PC-9 (cell line): ENCODE data around the gene GPR32. TPM values are rescaled to one million over a fixed set of nuclear protein-coding genes. Genes with fewer than 3 reads are reported as not detected.

Experiments used
- BruUV-seq: library from RNA; stranded (reverse); fragments of 400-500 nt; replicated peaks from 2 replicates; lab custom pipeline; 2021; lab: Mats Ljungman, UMichigan
- CTCF ChIA-PET: fragments of 300-600 bp; sonication (Branson Sonifier 250); formaldehyde crosslinking; loops from one replicate; lab custom pipeline; 2022; ENCODE audit warnings: antibody characterized with exemption; lab: Charles Lee
- POLR2A ChIA-PET: fragments of 300-600 bp; sonication (Branson Sonifier 250); formaldehyde crosslinking; loops from one replicate; lab custom pipeline; 2022; ENCODE audit warnings: antibody characterized with exemption; ENCODE audit not compliant: unreplicated experiment; lab: Charles Lee
- DNase-seq, 2 experiments: peaks; one replicate each; pipeline versions ENCODE4 v3.0.0 to v3.0.0-alpha.2; 2015 to 2022; ENCODE audit warnings: mixed read lengths in 1 of 2
- H2AFZ ChIP-seq: fragments of 200-600 bp; sonication (generic); 2 replicates; pipeline ENCODE4 v1.8.1; 2017; ENCODE audit warnings: antibody characterized with exemption
- H3F3A ChIP-seq: fragments of 200-600 bp; sonication (generic); 2 replicates; pipeline ENCODE4 v1.8.1; 2017; ENCODE audit warnings: antibody characterized with exemption, mild to moderate bottlenecking, low read depth; ENCODE audit not compliant: insufficient read depth
- H3K27ac ChIP-seq: fragments of 200-600 bp; sonication (generic); 2 replicates; pipeline ENCODE4 v1.6.1; 2016; ENCODE audit warnings: mixed run types
- H3K27me3 ChIP-seq: fragments of 200-600 bp; sonication (generic); 2 replicates; pipeline ENCODE4 v1.6.1; 2016; ENCODE audit warnings: low read depth, mixed run types; ENCODE audit not compliant: insufficient read depth
- H3K36me3 ChIP-seq: fragments of 200-600 bp; sonication (generic); 2 replicates; pipeline ENCODE4 v1.6.1; 2016; ENCODE audit warnings: low read depth, mixed run types
- H3K4me1 ChIP-seq: fragments of 200-600 bp; sonication (generic); replicated peaks from 2 replicates; pipeline ENCODE4 v1.6.1; 2016; ENCODE audit warnings: mixed run types; ENCODE audit not compliant: insufficient read depth
- H3K4me2 ChIP-seq: fragments of 200-600 bp; sonication (generic); 2 replicates; pipeline ENCODE4 v1.6.1; 2017; ENCODE audit warnings: mixed run types
- H3K4me3 ChIP-seq: fragments of 200-600 bp; sonication (generic); 2 replicates; pipeline ENCODE4 v1.6.1; 2016; ENCODE audit warnings: mixed run types
- H3K79me2 ChIP-seq: fragments of 200-600 bp; sonication (generic); 2 replicates; pipeline ENCODE4 v1.6.1; 2017; ENCODE audit warnings: low read depth, mixed run types
- H3K9me2 ChIP-seq: fragments of 200-600 bp; sonication (generic); 2 replicates; pipeline ENCODE4 v1.8.1; 2017; ENCODE audit warnings: mild to moderate bottlenecking; ENCODE audit not compliant: insufficient read depth
- H3K9me3 ChIP-seq: fragments of 200-600 bp; sonication (generic); 2 replicates; pipeline ENCODE4 v1.8.1; 2016; ENCODE audit warnings: low read depth; ENCODE audit not compliant: insufficient read depth
- H4K20me1 ChIP-seq: fragments of 200-600 bp; sonication (generic); 2 replicates; pipeline ENCODE4 v1.8.1; 2017; ENCODE audit not compliant: insufficient read depth
- CTCF ChIP-seq: fragments of 200-600 bp; sonication (generic); conservative IDR thresholded peaks from 2 replicates; pipeline ENCODE4 v1.6.1; 2017; ENCODE audit warnings: mixed run types, antibody characterized with exemption, mild to moderate bottlenecking, moderate library complexity
- EZH2 ChIP-seq: fragments of 200-600 bp; sonication (generic); IDR thresholded peaks from 2 replicates; pipeline ENCODE4 v1.8.0; 2017; ENCODE audit warnings: antibody characterized with exemption, low read depth
- intact Hi-C: fragments of 100-400 bp; cut with micrococcal nuclease; formaldehyde crosslinking; loops from one replicate; pipeline ENCODE4 v1.10.0; 2022; ENCODE audit not compliant: unreplicated experiment
- total RNA-seq: library from RNA; stranded (reverse); gene quantifications from 2 replicates; pipeline ENCODE4 v1.2.3, GENCODE V29; 2021

GPR32 gene
- total RNA-seq, 1 experiment from 2014 or later, result not detected

DNA sequence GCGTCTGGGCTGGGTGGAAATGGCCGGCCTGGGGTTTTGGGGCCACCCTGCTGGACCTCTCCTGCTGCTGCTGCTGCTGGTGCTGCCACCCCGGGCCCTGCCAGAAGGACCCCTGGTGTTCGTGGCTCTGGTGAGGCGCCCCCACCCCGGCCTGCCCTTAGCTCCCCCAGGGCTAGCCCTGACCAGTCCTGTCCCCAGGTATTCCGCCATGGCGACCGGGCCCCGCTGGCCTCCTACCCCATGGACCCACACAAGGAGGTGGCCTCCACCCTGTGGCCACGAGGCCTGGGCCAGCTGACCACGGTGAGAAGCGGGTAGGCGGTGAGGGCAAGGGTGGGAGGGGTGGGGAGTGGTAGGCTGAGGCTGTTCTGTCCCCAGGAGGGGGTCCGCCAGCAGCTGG is 20.1 kb downstream of the GPR32 start, which contains the start of gene ACP4:
ACP4 (plus strand) TSS at position 20 of the 400 bp plus-strand sequence; CDS start at position 20, 0 bp downstream.
- no peaks in the 10 kb centered on the region for H3K79me2 ChIP-seq
- peaks cover 5% of the 10 kb centered on the region for H4K20me1 ChIP-seq
- BruUV-seq, result no TSS peak
- H3K4me2 ChIP-seq, result no peak within 1 kb of the TSS
- H3K4me3 ChIP-seq, result no peak within 1 kb of the TSS
- H2AFZ ChIP-seq, result no peak within 1 kb of the TSS
- H3K9me2 ChIP-seq, result no peaks in the 10 kb centered on the region
- H3K36me3 ChIP-seq, result no peaks in the 10 kb centered on the region
- POLR2A ChIA-PET, result no interaction called here
- no peaks in the 10 kb centered on the region for H3K9me3 ChIP-seq
- CTCF ChIA-PET, result no interaction called here
- TF ChIP-seq CTCF (no peak), EZH2 (no peak)
- no peaks in the 10 kb centered on the region for H3K4me1 ChIP-seq
- peaks cover 10% of the 10 kb centered on the region; the same call in 1 of the 2 replicates for H3K27me3 ChIP-seq
- H3K27ac ChIP-seq, result no peak within 1 kb of the TSS
- peaks cover 28% of the 10 kb centered on the region for H3F3A ChIP-seq
- intact Hi-C loops, result loop anchor here (5.0 kb wide), 1 partner anchor 132 kb away; no protein-coding TSS in a partner anchor
- DNase-seq, result no peak

- H3K9me3 ChIP-seq, result no peaks in the 10 kb centered on the region
- peaks cover 11% of the 10 kb centered on the region for H4K20me1 ChIP-seq
- no peaks in the 10 kb centered on the region for H3K36me3 ChIP-seq
- no peaks in the 10 kb centered on the region for H3K4me1 ChIP-seq
- no peak overlapping the region for H3K4me3 ChIP-seq
- ChIA-PET POLR2A (no interaction called here), CTCF (no interaction called here)
- intact Hi-C loops, result loop anchor here (5.0 kb wide), 1 partner anchor 131 kb away; no protein-coding TSS in a partner anchor
- H3F3A ChIP-seq, result peaks cover 34% of the 10 kb centered on the region
- no peaks in the 10 kb centered on the region for H3K9me2 ChIP-seq
- H3K4me2 ChIP-seq, result no peak overlapping the region
- no peak overlapping the region for H2AFZ ChIP-seq
- BruUV-seq, result no TSS peak
- TF ChIP-seq CTCF (no peak), EZH2 (no peak)
- H3K27ac ChIP-seq, result no peak overlapping the region
- no peak for DNase-seq
- no peaks in the 10 kb centered on the region for H3K79me2 ChIP-seq
- H3K27me3 ChIP-seq, result peaks cover 8% of the 10 kb centered on the region; the same call in 1 of the 2 replicates
These were observed 20.7 kb downstream of the GPR32 start for GRCh38 chr19:50790922-50791467.

DNA sequence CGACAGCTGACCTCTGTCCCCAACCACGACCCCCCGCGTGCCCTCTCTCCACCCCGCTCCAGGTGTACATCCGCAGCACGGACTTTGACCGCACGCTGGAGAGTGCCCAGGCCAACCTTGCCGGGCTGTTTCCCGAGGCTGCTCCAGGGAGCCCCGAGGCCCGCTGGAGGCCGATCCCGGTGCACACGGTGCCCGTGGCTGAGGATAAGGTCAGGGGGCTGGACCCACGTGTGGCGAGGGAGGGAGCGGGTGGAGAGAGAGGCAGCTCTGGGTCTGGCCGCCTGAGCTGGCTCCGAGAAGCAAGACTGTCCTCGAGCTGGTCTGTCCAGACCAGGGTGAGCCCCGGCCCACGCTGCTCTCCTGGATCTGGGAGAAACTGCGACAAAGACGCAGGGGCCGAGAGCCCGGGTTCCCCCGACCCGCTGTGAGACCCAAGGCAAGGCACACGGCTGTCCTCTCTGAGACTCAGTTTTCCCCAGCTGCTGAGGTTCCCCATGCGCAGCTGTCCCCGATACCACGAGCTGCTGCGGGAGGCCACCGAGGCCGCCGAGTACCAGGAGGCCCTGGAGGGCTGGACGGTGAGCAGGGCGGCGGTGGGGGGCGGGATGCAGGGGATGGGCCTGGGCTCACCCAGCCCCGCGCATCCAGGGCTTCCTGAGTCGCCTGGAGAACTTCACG is 21.5 kb downstream of the GPR32 start:
- Histone ChIP-seq H3K9me2 (no peaks in the 10 kb centered on the region), H3K27ac (no peak overlapping the region), H3K9me3 (no peaks in the 10 kb centered on the region), H3K36me3 (no peaks in the 10 kb centered on the region), H3K4me2 (no peak overlapping the region), H3K27me3 (peaks cover 8% of the 10 kb centered on the region; the same call in 1 of the 2 replicates), H3K79me2 (no peaks in the 10 kb centered on the region), H3K4me3 (no peak overlapping the region), H3F3A (peaks cover 41% of the 10 kb centered on the region), H4K20me1 (peaks cover 18% of the 10 kb centered on the region), H2AFZ (no peak overlapping the region), H3K4me1 (no peaks in the 10 kb centered on the region)
- TF ChIP-seq EZH2 (no peak), CTCF (no peak)
- intact Hi-C loops, result loop anchor here (5.0 kb wide), 1 partner anchor 131 kb away; no protein-coding TSS in a partner anchor
- BruUV-seq, result no TSS peak
- no peak for DNase-seq
- POLR2A ChIA-PET, result no interaction called here
- CTCF ChIA-PET, result interaction anchor here (0.6 kb wide), 1 partner anchor 211 kb away, joined by 3 read pairs; no protein-coding TSS in a partner anchor
